HG03432 (cell line): ENCODE measurements around the gene CYP4X1.
"Not testable (repeated sequence)": the region's sequence is repeated elsewhere in the genome, so short reads cannot be mapped to it uniquely, and the experiment has no call there.

Experiments used
- ATAC-seq: cut with Tn5 transposase; IDR thresholded peaks from one replicate; pipeline ENCODE4 v1.9.1; 2021; ENCODE audit warnings: mild to moderate bottlenecking, moderate library complexity; ENCODE audit not compliant: unreplicated experiment

The CYP4X1 gene

GRCh38 chr1:47069080-47069479 lies 45.6 kb downstream of the CYP4X1 start:
- not testable (repeated sequence) for ATAC-seq

- ATAC-seq: not testable (repeated sequence)
Observed at GRCh38 chr1:47069509-47069908, 46.0 kb downstream of the CYP4X1 start.

- not testable (repeated sequence) for ATAC-seq
Observed at GRCh38 chr1:47089356-47089755, 65.9 kb downstream of the CYP4X1 start.

- not testable (repeated sequence) for ATAC-seq
Observed at GRCh38 chr1:47091476-47091875, 68.0 kb downstream of the CYP4X1 start.
